B cell (primary cell): ENCODE results near the gene RAPH1. TPM values are rescaled to one million over a fixed set of nuclear protein-coding genes. Genes with fewer than 3 reads are reported as not detected.

Experiments used
- ATAC-seq: fragments of 200-7000 bp; cut with Tn5 transposase; one replicate; pipeline ENCODE4 v1.10.0; 2021; ENCODE audit warnings: low read depth, mild to moderate bottlenecking, moderate number of reproducible peaks, moderate library complexity
- CTCF ChIA-PET: fragments of 350-600 bp; sonication (Branson Sonifier 250); formaldehyde crosslinking; loops from one replicate; lab custom pipeline; 2021; ENCODE audit warnings: antibody characterized with exemption, inconsistent platforms; lab: Charles Lee
- POLR2A ChIA-PET: fragments of 350-600 bp; sonication (Branson Sonifier 250); formaldehyde crosslinking; loops from one replicate; lab custom pipeline; 2021; ENCODE audit warnings: antibody characterized with exemption; lab: Charles Lee
- DNase-seq: peaks from one replicate; pipeline ENCODE4 v3.0.0; 2013
- H2AFZ ChIP-seq: 2 replicates; pipeline ENCODE4 v1.6.1; 2012; ENCODE audit warnings: mild to moderate bottlenecking, low read depth, low read length; ENCODE audit not compliant: insufficient read depth, poor library complexity, severe bottlenecking
- H3K27ac ChIP-seq, 2 donors: 1 replicate in 1 of 2; 2 replicates in 1 of 2; pipeline ENCODE4 v1.5.1; 2012 to 2013; ENCODE audit warnings: low read length in 2 of 2, mild to moderate bottlenecking in 2 of 2, moderate library complexity in 1 of 2
- H3K27me3 ChIP-seq, 4 experiments: fragments of 200-600 bp in 1 of 4; sonication (generic) in 1 of 4; replicated peaks in 1 of 4; 1 replicate in 2 of 4; 2 replicates in 2 of 4; pipeline versions ENCODE4 v1.6.1 to v1.7.0; 2013 to 2016; ENCODE audit warnings: low read length in 3 of 4, mild to moderate bottlenecking in 2 of 4, mixed read lengths in 1 of 4, moderate library complexity in 1 of 4; ENCODE audit not compliant: insufficient read depth in 4 of 4, control insufficient read depth in 3 of 4; ENCODE audit errors: control extremely low read depth in 1 of 4
- H3K36me3 ChIP-seq, 2 experiments: replicated peaks in 1 of 2; 1 replicate in 1 of 2; 2 replicates in 1 of 2; pipeline versions ENCODE4 v1.6.1 to v1.7.1; 2013; ENCODE audit warnings: low read length in 1 of 2; ENCODE audit not compliant: insufficient read depth in 2 of 2, control insufficient read depth in 1 of 2; ENCODE audit errors: control extremely low read depth in 1 of 2, extremely low read depth in 1 of 2
- H3K4me1 ChIP-seq, 2 donors: fragments of 200-600 bp in 1 of 2; sonication (generic) in 1 of 2; 1 replicate in 1 of 2; 2 replicates in 1 of 2; pipeline versions ENCODE4 v1.5.1 to v1.6.1; 2013 to 2017; ENCODE audit warnings: low read length in 2 of 2; ENCODE audit not compliant: control insufficient read depth in 2 of 2, insufficient read depth in 2 of 2
- H3K4me2 ChIP-seq: replicated peaks from 2 replicates; pipeline ENCODE3; 2012; ENCODE audit warnings: mild to moderate bottlenecking, low read depth, low read length; ENCODE audit not compliant: poor library complexity, severe bottlenecking
- H3K4me3 ChIP-seq, 5 experiments: fragments of 200-600 bp in 1 of 5; sonication (generic) in 1 of 5; 1 replicate in 3 of 5; 2 replicates in 2 of 5; pipeline versions ENCODE4 v1.5.1 to v1.7.0; 2011 to 2016; ENCODE audit warnings: low read length in 4 of 5, mild to moderate bottlenecking in 4 of 5, low read depth in 2 of 5, control low read depth in 1 of 5, moderate library complexity in 1 of 5; ENCODE audit not compliant: insufficient read depth in 1 of 5; ENCODE audit errors: control extremely low read depth in 1 of 5, extremely low read depth in 1 of 5
- H3K79me2 ChIP-seq: fragments of 200-600 bp; sonication (generic); one replicate; pipeline ENCODE4 v1.6.0; 2016; ENCODE audit warnings: low read length; ENCODE audit not compliant: control insufficient read depth, insufficient read depth
- H3K9ac ChIP-seq: fragments of 200-600 bp; sonication (generic); 2 replicates; pipeline ENCODE4 v1.6.1; 2017; ENCODE audit warnings: mild to moderate bottlenecking, low read length, moderate library complexity
- H3K9me3 ChIP-seq, 3 donors: one replicate each; pipeline versions ENCODE4 v1.6.1 to v1.7.1; 2013; ENCODE audit warnings: low read length in 2 of 3; ENCODE audit not compliant: control insufficient read depth in 2 of 3, insufficient read depth in 1 of 3; ENCODE audit errors: control extremely low read depth in 1 of 3
- H4K20me1 ChIP-seq: 2 replicates; pipeline ENCODE4 v1.6.0; 2012; ENCODE audit warnings: mild to moderate bottlenecking, low read length; ENCODE audit not compliant: insufficient read depth, control insufficient read depth, poor library complexity, severe bottlenecking
- H3K27ac Mint-ChIP-seq: one replicate; pipeline ENCODE4 v1.8.0; 2021; ENCODE audit warnings: mixed read lengths
- H3K27me3 Mint-ChIP-seq: one replicate; pipeline ENCODE4 v1.8.0; 2021; ENCODE audit warnings: mixed read lengths
- H3K4me1 Mint-ChIP-seq: one replicate; pipeline ENCODE4 v1.8.0; 2021; ENCODE audit warnings: mixed read lengths
- H3K4me3 Mint-ChIP-seq: one replicate; pipeline ENCODE4 v1.8.0; 2021; ENCODE audit warnings: mixed read lengths
- H3K9me3 Mint-ChIP-seq: one replicate; pipeline ENCODE4 v1.8.0; 2022; ENCODE audit warnings: mixed read lengths; ENCODE audit not compliant: insufficient read depth
- EZH2 ChIP-seq: IDR thresholded peaks from 2 replicates; pipeline ENCODE4 v1.6.1; 2012; ENCODE audit warnings: borderline replicate concordance, low read depth, mild to moderate bottlenecking, moderate library complexity, low read length; ENCODE audit not compliant: insufficient read depth, poor library complexity, severe bottlenecking
- WGBS: methylation state at CpG from one replicate; pipeline ENCODE4 v1.1.5; 2013; ENCODE audit warnings: missing lambda C conversion rate; ENCODE audit not compliant: insufficient coverage; 5-methylcytosine and 5-hydroxymethylcytosine counted together
- intact Hi-C: fragments of 100-400 bp; cut with micrococcal nuclease; formaldehyde crosslinking; loops from one replicate; pipeline ENCODE4 v1.10.0; 2022
- polyA plus RNA-seq: library from polyadenylated mRNA; depleted of rRNA; stranded (reverse); fragments of >200 nt; gene quantifications from 2 replicates; pipeline ENCODE4 v1.2.3, GENCODE V29; 2012
- total RNA-seq, 2 donors: library from RNA; stranded (reverse); fragments of 120-200 nt in 1 of 2; gene quantifications; 1 replicate in 1 of 2; 2 replicates in 1 of 2; pipeline versions ENCODE4 v1.2.3 to v1.2.4, GENCODE V29; 2013 to 2022
- TF ChIP-seq, protein P1 (sequence below): fragments of 200-600 bp; IDR thresholded peaks from one replicate; pipeline ENCODE4 v1.8.0; 2022; ENCODE audit warnings: antibody characterized with exemption, mild to moderate bottlenecking

The RAPH1 gene
- total and polyA plus RNA-seq, 2 donors (not counting 1 experiment from before 2014, with no cell fraction given) = 0.13 TPM; not detected in 1

DNA sequence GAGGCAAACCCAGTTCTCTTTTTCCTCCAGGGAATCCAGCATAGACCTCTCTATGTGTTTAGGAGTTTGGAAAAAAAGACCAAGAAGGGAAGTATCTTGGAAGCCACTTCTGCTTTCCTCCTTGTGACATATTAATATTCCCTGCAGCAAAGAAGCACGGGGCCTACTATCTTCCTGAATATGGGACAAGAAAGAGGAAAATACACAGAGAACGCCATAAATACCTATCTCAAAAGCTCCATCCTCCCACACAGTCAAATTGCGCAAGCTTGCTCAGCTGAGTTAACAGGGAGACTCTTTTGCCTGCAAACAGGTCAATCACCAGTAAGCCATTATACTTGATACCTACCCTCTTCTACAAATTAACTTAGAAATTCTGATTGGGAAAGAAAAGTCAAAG is 16.7 kb upstream of the RAPH1 start:
- POLR2A ChIA-PET = no interaction called here
- Mint-ChIP-seq H3K27me3 (peaks cover 31% of the 10 kb centered on the region), H3K4me1 (no peaks in the 10 kb centered on the region), H3K27ac (no peak overlapping the region), H3K9me3 (no peaks in the 10 kb centered on the region), H3K4me3 (no peak overlapping the region)
- H3K36me3 ChIP-seq = no peaks in the 10 kb centered on the region
- peaks cover 0 to 5% (median 0%) of the 10 kb centered on the region in 4 experiments for H3K27me3 ChIP-seq
- H3K4me1 ChIP-seq = no peaks in the 10 kb centered on the region
- CTCF ChIA-PET = no interaction called here
- no peaks in the 10 kb centered on the region for H3K9me3 ChIP-seq
- no peak for TF ChIP-seq EZH2
- TF ChIP-seq, protein P1, sequence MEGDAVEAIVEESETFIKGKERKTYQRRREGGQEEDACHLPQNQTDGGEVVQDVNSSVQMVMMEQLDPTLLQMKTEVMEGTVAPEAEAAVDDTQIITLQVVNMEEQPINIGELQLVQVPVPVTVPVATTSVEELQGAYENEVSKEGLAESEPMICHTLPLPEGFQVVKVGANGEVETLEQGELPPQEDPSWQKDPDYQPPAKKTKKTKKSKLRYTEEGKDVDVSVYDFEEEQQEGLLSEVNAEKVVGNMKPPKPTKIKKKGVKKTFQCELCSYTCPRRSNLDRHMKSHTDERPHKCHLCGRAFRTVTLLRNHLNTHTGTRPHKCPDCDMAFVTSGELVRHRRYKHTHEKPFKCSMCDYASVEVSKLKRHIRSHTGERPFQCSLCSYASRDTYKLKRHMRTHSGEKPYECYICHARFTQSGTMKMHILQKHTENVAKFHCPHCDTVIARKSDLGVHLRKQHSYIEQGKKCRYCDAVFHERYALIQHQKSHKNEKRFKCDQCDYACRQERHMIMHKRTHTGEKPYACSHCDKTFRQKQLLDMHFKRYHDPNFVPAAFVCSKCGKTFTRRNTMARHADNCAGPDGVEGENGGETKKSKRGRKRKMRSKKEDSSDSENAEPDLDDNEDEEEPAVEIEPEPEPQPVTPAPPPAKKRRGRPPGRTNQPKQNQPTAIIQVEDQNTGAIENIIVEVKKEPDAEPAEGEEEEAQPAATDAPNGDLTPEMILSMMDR = no peak
- ATAC-seq (no peak), DNase-seq (no peak)
- no peaks in the 10 kb centered on the region for H3K79me2 ChIP-seq
- H3K4me2 ChIP-seq = no peak overlapping the region
- no peak overlapping the region for H3K9ac ChIP-seq
- H2AFZ ChIP-seq = no peak overlapping the region
- intact Hi-C loops = no loop called here
- H3K27ac ChIP-seq = no peak overlapping the region
- no peaks in the 10 kb centered on the region for H4K20me1 ChIP-seq
- no CpG with 5 or more reads among the region's 3 CpGs for WGBS
- no peak overlapping the region for H3K4me3 ChIP-seq

DNA sequence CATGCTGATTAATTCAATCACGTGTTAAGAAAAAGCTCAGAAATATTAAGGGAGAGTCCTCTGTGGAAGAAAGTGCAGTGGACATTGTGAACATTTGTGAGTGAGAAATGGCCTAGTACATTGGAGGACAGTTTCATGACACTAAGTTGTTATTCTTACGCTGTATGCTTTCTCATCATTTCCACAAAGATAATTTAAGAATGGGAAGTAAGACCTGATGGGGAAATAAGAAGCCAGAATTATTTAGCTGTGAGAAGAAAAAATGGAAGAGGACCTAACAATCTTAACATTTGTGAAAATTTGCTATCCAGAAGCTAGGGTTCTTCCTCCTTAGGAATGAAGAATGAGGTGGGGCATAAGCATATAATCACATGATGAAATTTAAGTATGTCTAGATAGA is 15.2 kb upstream of the RAPH1 start:
- Histone ChIP-seq H4K20me1 (no peaks in the 10 kb centered on the region), H3K9ac (no peak overlapping the region), H3K36me3 (no peaks in the 10 kb centered on the region), H3K4me3 (no peak overlapping the region), H2AFZ (no peak overlapping the region), H3K79me2 (no peaks in the 10 kb centered on the region), H3K27me3 (peaks cover 0 to 5% (median 0%) of the 10 kb centered on the region in 4 experiments), H3K4me2 (no peak overlapping the region), H3K27ac (no peak overlapping the region), H3K4me1 (no peaks in the 10 kb centered on the region), H3K9me3 (no peaks in the 10 kb centered on the region)
- H3K27me3 Mint-ChIP-seq = peaks cover 32% of the 10 kb centered on the region
- H3K27ac Mint-ChIP-seq = no peak overlapping the region
- POLR2A ChIA-PET = no interaction called here
- H3K4me3 Mint-ChIP-seq = no peak overlapping the region
- DNase-seq = no peak
- H3K4me1 Mint-ChIP-seq = no peaks in the 10 kb centered on the region
- WGBS = no CpG with 5 or more reads among the region's 2 CpGs
- intact Hi-C loops = no loop called here
- TF ChIP-seq, protein P1 = no peak
- TF ChIP-seq EZH2 = no peak
- H3K9me3 Mint-ChIP-seq = no peaks in the 10 kb centered on the region
- CTCF ChIA-PET = no interaction called here
- ATAC-seq = no peak
